Sigmoid colon (tissue), 4 donors: ENCODE measurements around the gene ADGB.

Source experiments
- EP300 ChIP-seq, 4 donors: sonication (generic); formaldehyde crosslinking; IDR thresholded peaks; one replicate each; pipeline ENCODE4 v1.6.1; 2017; ENCODE audit warnings: antibody characterized with exemption in 4 of 4
- POLR2A ChIP-seq, 2 donors: fragments of 450-650 bp; IDR thresholded peaks; one replicate each; pipeline ENCODE4 v1.6.1; 2016; ENCODE audit warnings: antibody characterized with exemption in 2 of 2, mild to moderate bottlenecking in 2 of 2, moderate library complexity in 2 of 2
- POLR2AphosphoS5 ChIP-seq, 4 donors: sonication (generic); formaldehyde crosslinking; IDR thresholded peaks; one replicate each; pipeline ENCODE4 v1.6.1; 2017; ENCODE audit warnings: antibody characterized with exemption in 4 of 4
- TF ChIP-seq, protein P1 (sequence below), 4 experiments: fragments of 450-650 bp in 3 of 4; fragments of 200-600 bp in 1 of 4; IDR thresholded peaks; one replicate each; pipeline ENCODE4 v1.5.1; 2016 to 2019; ENCODE audit warnings: antibody characterized with exemption in 4 of 4, mild to moderate bottlenecking in 3 of 4, moderate library complexity in 2 of 4

DNA sequence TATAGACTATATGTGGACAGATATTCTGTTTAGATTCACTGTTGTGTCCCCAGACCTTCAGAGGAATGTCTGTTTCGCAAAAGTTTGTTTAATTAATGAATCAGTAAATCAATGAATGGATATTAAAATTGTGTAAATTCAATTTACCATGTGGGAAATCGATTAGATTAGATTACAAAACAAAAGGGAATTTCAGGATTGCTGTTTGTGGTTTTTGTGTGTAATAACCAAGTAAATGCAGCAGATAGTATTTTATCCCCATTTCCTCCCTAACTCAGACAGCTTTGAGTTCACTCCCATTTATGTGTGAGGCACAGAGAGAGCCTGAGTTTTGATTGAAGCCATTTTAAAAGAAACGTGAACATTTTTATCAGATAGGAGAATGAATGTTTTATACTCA, 214.8 kb downstream of the ADGB start:
- TF ChIP-seq POLR2AphosphoS5 (IDR thresholded peaks at IDR 0.05) (no peak), POLR2A (IDR thresholded peaks at IDR 0.05) (no peak), EP300 (IDR thresholded peaks at IDR 0.05) (no peak)
- TF ChIP-seq, protein P1, sequence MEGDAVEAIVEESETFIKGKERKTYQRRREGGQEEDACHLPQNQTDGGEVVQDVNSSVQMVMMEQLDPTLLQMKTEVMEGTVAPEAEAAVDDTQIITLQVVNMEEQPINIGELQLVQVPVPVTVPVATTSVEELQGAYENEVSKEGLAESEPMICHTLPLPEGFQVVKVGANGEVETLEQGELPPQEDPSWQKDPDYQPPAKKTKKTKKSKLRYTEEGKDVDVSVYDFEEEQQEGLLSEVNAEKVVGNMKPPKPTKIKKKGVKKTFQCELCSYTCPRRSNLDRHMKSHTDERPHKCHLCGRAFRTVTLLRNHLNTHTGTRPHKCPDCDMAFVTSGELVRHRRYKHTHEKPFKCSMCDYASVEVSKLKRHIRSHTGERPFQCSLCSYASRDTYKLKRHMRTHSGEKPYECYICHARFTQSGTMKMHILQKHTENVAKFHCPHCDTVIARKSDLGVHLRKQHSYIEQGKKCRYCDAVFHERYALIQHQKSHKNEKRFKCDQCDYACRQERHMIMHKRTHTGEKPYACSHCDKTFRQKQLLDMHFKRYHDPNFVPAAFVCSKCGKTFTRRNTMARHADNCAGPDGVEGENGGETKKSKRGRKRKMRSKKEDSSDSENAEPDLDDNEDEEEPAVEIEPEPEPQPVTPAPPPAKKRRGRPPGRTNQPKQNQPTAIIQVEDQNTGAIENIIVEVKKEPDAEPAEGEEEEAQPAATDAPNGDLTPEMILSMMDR (IDR thresholded peaks at IDR 0.05) = no peak
